LoVo (cell line): ENCODE measurements around the gene MYBBP1A.

Experiments
- DNase-seq: peaks from one replicate; pipeline ENCODE4 v3.0.0-alpha.2; 2016; ENCODE audit warnings: low spot score

MYBBP1A gene

DNA sequence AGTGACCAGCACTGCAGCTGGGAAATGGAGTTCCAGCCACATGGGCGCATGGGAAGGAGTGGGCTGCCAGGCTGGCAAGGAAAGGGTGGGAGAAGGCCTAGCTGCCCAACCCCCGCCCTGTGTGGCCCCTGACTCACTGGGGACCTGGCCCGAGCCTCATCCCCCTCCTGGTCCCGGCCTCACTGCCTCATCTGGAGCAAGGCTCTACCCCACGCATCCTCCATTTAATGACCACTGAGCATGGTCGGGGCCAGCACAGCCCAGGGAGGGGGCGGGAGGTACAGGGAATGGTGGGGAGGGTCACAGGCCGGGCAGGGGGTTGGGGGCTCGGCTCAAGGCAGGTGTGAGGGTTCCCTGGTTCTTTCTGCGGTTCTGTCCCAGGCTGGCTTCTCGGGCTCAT lies 40.4 kb downstream of the MYBBP1A start:
- no peak for DNase-seq

DNA sequence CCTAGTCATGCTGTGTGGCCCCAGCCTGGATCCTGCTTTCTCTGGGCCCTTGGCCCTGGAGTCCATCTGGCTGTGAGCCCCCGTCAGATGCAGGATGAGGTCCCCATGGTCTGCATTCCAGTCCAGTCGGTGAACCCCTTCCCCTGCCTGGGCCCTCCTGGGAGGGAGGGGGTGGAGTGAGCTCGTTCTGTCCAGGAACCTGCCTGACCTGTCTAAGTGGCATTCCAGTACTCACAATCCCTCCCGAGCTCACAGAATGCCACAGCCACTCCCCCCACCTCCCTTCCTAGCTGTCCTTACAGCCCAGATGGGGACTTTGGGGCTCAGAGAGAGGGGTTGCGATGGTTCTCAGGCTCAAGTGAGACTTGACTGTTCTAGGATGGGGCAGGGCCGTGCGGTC lies 41.0 kb downstream of the MYBBP1A start:
- DNase-seq: no peak

DNA sequence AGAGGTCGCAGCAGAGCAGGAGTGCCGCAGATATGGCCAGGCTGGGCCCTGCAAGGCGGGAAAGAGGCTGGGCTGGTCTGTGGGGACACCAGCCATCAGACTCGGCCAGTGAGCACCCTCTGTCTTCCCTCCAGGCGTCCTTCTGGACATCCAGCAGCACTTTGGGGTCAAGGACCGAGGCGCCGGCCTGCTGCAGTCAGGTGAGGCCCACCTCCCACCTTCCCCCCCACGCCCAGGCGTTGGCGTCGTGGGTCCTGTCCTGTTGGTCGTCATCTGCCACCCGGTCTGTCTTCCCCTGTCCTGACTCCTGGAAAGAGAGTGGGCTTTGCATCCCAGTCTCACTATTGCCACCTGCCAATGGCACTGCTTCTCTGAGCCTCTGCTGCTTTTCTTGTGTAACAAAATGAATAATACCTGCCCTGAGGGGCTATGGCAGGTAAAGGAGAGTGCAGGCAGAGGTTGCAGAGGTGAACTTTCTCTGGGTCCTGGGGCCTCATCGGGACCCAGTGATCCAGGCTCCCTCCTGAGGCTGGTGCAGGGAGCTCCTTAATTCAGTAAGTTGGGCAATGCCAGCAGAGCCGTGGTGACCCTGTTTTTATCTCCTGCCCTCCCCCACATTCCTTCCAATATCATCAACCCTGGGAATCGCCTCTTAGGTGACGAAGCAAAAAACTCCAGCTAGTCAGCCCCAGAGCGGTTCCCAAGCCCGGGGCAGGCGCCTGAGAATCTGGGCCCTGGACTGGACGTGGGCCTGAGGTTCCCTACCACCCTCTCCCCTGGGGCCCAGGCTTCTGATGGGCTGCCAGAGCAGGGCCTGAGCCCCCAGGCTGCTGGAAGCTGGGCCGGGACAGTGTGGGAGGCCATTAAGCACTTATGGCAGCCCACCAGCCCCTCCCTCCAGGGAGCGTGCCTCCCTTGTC lies 41.8 kb downstream of the MYBBP1A start:
- DNase-seq: no peak

DNA sequence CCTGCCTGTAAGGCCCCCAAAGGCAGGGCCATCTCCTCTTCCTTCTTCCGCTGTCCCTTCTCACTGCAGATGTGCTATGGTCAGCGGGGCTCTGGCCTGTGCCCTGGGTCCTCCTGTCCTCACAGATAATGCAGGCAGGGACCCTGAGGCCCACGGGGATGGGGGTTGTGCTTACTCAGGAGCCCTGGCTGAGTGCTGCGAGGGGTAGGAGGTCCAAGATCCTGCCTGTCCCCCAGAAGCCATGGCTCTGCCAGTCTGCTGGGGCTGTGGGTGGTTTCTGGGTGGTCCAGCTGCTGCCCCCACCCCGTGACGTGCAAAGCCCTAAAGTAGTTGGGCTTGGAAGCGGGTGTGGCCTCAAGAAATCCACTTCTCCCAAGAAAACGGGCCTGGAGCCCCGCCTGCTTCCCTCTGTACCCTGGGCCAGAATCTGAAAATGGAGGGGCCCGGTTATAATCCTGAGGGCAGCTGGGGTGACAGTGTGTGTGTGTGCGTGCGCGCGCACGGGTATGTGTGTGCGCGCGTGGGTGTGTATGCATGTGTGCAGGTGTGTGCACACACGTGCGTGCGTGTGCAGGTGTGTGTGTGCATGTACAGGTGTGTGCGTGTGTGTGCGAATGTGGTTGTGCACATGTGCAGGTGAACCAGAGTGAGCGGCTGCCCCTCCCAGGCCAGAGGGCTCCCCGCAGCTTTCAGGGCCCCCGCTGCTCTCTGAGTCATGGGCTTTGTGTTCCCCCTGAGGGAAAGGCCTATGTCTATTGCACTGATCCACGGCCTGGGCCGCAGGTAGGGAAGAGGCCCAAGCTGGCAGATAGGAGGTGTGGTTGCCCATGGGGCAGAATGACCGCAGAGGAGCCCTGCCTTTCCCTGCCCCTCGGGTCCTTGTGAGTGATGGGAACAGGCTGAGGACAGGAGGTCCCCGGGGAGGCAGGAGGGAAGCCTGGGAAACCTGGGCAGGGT lies 42.8 kb downstream of the MYBBP1A start:
- DNase-seq: no peak

DNA sequence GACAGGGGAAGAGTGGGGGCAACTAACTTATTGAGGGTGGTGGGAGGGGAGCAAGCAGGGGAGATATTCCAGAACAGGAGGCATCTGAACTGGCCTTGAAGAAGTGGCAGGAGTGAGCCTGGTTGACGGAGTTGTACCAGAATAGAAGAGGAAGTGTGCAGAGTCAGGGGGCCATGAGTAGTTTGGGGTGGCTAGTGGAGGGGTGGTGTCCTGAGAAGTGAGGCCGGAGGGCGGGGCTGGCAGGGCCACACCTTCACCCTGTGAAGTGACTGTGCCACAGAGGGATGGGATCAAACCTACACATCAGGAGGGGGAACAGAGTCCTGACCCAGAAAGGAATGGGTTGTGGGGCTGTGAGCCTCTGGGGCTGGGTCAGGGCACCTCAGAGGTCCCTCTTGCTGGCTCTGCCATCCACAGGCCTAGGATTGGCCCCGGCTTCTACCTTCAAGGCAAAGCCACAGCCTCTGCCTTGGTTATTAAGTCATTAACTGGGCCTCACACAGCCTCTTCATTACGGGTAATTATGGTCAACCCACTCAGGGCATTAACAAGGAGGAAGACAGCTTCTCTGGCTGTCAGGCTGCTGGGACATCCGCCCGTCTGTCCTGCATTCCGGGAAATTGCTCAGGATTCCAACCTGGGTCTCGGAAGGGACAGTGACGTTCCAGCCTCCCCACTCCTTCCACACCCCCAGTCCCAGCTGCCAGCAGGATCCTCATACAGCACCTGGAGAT lies 43.8 kb downstream of the MYBBP1A start:
- no peak for DNase-seq

DNA sequence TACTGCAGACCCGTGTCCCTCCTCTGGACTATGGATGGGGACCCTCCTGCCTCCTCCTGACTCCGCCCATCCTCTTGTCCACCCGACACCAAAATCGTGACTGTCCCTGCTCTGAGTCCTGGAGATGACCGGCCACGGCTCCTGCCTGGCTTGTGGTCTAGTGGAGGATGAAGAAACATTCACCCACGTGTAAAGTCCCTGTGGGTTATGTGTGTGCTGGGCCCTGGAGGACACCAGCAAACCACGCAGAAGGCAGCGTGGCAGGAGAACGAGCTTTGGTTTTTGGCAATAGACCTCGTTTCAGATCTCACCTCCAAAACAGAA lies 44.6 kb downstream of the MYBBP1A start:
- DNase-seq: no peak

DNA sequence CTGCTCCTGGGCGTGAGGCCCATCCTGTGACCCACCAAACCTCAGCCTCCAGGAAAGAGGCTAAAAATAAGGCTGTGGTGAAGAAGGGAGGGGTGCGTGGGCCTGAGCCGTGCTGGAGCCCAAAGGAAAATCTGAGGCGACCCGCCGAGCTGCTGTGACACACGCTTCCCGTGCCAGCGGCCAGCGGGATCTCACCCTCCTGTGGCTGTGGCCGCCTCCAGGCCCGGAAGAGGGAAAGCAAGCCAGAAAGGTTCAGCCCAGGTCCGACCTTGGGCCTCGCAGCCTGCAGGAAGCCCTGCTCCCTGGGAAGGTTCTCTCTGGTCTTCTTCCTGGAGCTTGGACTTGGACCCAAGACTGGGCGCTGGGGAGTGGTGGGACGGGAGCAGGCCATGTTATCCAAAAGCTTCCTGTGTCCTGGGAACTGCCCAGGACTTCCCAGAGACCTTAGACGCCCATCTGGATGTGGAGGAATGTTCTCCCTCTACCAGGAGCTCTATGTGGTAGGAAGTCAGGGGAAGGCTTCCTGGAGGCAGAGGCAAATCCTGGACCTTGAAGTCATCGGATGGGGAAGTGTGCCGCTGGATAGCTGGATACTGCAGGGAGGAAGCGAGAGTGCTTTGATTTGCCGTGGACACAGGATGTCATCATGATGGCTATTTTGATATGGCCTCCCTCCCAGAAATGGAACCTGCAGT lies 45.1 kb downstream of the MYBBP1A start:
- DNase-seq: no peak

DNA sequence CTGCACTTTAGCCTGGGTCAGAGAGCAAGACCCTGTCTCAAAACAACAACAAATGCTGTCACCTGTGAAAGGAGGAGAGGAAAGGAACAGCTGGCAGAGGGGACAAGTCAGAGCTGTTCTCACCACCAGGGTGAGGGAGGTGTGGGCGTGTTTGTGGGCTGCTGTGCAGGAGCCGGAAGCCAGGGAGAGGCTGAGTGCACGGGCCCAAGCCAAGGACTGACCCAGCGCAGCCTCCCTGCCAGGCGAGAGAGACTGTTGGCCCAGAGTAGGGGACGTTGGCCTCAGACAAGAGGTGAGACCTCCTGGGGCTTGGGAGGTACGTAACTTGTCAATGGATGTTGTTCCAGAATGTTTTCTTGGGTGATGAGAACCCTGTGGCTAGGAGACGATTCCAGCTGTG lies 45.8 kb downstream of the MYBBP1A start:
- no peak for DNase-seq

DNA sequence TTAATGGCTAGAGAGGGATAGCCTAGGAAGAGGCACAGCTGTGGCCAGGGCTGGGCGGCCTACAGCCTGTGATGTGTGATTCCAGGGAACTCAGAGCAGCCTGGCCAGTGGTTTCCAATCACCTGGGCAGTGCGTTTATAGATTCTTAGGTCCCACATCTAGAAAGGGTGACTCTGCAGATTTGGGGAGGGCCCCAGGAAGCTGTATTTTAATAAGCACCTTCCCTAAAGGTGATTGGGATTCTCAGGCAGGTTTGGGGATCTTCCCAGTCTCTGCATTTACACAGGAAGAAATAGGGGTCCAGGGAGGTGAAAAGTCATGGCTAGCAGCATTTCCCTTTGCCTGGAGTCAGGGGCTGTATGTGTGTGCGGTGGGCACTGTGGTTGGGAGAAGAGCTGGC lies 47.0 kb downstream of the MYBBP1A start:
- no peak for DNase-seq

DNA sequence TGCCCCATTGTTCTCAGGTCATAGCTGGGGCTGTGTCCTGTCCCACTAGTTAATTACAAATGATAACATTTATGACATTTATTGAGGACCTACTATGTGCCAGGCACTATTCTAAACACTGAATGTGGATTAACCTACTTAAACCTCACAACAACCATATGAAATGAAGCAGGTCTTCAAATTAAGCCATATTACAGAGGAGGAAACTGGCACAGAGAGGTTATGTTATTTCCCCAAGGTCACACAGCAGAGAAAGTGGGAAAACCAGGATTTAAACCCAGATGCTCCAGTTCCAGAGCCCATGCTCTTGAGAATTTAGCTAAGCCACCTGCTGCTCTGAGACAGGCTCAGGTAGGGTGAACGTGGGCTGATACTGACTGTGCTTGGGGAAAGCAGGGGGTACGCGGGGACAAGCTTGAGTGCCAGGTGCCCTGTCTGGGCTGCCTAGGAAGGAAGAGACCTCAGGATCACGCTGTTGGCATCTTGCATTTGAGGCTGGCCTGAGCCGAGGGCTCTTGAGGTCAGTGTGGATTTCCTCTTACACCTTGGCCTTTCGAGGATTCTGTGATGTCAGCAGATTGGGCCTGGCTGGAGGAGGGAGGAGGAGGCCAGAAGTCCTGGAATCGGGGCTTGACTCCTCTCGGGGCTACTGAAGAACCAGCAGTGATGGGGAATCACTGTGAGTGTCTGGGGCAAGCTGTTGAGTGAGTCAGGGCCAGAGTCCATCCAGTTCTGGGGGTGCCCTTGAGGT lies 47.6 kb downstream of the MYBBP1A start:
- no peak for DNase-seq

DNA sequence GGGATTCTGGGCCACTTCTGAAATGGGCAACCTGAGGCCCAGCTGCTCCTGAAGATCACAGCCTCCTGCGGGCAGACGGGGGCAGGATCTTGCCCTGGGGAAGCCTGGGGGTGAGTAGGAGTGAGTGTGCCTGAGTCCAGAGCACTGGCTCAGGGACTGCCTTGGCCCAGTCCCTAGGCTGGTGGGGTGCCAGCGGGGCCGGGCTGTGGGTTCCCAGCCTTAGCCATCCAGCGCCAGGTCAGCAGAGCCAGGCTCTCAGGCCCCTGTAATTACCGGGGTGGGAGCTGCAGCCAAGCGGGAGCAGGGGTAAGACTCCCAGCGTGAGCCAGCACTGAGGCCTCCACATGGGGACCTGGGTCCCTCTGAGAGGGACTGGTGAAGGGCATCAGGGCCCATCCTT lies 48.3 kb downstream of the MYBBP1A start:
- DNase-seq: no peak

DNA sequence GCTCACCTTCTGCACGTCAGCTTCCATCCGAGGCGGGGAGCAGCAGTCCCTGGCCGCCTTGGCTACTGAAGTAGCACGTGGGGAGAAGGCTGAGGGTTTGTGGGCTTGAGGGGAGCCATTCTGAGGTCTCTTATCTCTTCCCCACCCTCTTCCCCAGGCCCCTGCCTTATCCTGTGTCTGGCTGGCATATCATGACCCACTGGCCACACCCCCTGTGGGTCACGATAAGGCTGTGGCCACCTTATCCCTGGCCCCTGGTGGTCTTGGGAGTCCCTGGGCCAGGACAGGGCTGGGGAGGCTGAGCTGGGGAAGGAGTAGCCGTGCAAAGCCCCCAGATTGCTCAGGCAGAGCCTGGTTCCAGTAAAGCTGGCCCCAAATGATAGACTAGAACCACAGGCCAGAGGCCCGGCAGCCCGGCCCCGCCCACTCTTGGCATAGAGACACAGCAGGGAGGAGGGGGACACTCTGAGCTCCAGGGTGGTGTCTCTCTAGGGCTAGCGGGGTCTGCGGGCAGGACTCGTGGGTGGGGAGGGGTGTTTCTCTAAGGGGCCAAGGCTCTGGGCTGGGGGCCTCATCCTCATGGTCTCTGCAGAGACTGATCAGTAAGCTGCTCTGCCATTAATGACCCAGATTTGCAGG lies 48.9 kb downstream of the MYBBP1A start:
- DNase-seq: no peak

DNA sequence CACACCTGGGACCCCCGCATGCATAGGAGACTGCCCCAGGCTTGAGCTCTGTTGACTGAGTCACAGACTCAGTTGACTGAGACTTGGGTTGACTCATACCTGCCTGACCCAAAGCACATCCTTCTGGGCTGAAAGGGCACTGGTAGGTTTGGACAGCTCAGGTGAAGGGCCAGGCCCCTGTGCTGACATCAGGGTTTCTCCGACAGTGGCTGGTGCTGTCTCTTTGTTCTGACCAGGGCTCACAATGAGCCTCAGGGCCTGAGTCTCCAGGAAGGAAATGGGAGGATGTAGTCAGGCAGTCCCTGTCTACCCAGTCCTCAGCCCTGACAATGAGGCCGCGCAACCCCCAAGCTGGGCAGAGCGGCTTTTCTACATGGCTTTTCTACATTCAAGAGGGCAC lies 50.0 kb downstream of the MYBBP1A start:
- no peak for DNase-seq

DNA sequence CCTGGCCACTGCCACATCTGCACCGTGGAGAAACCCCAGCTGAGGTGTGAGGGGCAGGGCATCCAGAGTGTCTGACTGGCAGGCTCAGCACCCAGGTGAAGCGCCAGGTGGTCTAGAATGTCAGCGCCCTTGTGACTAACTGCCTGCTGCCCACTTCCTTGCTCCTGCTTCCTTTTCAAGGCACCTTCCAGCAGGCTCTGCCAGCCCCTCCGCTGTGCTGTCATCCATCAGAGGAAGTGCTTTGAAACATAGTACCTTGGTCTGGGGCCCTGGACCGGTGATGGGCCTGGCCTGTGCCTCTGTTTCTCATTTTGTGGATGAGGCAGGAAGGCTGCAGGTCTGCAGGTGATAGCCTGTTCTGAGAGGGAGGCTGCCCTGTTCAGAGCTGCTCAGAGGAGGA lies 51.0 kb downstream of the MYBBP1A start:
- DNase-seq: no peak

DNA sequence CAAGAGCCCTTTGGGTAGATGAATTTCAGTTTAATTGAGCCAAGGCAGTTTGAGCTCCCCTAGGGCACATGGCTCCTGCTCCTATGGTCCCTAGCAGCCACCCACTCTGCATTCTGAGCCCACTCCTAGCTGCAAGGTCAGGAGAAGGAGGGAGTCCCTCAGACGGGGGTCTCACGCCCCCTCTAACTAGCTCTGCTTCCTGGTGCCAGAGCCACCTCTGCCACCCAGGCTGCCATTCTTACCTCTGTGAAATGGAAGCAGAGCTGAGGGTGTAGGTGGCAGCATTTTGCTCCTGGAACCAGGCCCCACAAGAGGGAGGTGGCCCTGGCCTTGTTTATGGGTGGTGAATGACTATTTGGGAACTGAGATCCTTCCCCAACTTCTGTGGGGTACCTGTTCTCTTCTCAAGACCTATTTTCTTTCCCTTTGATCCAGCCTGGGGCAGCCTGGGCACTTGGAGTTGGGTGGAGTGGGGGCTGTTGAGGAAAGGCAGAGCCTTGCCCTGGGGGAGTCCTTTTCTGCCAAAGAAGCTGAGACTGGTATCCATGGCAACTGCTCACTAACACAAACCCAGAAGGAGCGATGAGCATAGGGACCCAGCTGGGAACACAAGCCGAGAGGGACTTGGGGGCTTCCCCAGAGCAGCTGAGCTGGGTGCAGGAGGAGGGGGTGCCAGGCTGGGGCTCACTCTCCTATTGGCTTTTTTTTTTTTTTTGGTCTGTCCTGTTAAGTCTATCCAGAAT lies 51.7 kb downstream of the MYBBP1A start:
- DNase-seq: no peak

DNA sequence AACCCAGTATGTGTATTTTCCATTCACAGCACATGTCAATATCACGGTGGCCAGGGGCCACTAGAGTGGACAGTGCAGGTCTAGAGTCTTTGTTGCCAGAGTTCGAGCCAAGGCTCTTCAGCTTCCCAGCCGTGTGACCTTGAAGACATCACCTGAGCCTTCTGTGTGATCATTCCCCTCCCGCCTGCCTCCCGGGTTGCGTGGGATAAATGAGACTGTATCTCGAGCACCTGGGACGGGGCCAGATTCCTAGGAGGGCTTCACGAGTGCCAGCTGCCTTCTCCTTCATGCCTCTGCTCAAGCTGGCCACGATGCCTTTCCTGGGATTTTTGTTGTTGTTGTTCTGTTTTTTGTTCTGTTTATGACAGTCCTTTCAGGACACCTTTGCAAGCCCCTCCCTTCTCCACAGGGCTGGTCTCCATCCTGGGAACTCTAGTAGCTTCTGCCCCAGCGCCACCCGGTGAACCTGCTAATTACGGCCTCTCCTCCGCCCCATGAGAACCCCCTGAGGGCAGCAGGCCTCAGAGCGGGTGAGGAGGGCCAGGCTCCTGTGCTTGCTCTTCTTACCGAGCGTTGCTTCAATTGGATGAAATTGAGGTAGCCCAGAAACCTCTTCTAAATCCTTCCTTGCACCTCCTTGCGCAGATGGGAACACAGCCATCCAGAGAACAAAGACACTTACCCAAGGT lies 52.6 kb downstream of the MYBBP1A start:
- DNase-seq: no peak

DNA sequence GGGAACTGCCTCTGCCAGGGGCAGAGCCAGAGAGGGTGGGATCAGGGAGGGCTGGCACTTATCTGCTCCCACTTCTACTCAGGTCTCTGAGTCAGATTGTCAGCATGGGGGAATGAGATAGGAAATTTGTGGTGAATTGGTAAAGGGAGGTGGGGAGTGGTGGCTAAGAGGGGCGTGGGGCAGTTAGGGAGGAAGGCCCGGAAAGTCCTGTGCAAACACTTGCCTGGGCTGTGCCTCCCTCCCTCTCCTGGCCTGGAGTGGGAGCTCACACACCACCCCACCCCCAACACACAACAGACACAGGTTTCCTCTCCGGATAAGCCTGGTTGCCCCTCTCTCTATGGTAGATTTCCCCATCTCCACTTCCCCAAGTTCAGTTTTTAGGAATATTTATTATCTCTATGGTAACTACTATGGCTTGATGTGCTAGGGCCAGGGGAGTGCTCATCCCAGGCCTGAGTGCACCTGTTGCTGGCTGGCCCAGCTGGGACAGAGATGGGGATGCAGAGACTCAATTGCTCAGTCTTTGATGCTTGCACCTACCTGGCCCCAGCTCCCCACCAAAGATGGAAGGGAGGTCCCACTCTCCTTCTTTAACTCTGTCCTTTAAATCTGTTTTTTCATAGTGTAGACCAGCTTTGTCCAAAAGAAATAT lies 53.8 kb downstream of the MYBBP1A start:
- DNase-seq: no peak

DNA sequence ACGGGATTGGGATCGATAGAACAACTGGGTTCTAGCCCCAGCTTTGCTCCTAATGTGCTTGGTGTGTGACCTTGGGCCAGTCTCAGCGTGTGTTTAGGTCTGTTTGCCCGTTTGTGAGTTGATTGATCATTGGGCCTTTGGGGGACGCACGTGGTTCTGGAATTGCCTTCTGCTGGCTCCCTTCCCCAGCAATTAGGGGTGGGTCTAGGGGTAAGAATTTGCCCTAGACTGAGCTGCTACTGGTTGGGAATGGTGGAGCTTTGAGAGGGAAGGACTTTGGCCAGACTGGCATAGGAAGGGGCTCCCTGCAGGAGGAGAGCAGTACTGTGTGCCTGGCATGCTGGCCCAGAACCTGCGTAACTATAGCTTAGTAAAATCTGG lies 55.0 kb downstream of the MYBBP1A start:
- no peak for DNase-seq
